GM12878 (cell line): Measurements from ENCODE around the gene ITPR2. TPM values are rescaled to one million over a fixed set of nuclear protein-coding genes. Genes with fewer than 3 reads are reported as not detected.

Experiments used
- ATF3 ChIP-seq: IDR thresholded peaks from 2 replicates; pipeline ENCODE4 v1.6.1; 2011; ENCODE audit warnings: low read depth, mild to moderate bottlenecking, low read length, moderate library complexity, borderline replicate concordance; ENCODE audit errors: extremely low read depth
- CBX3 ChIP-seq: fragments of 200-600 bp; sonication (generic); IDR thresholded peaks from 2 replicates; pipeline ENCODE4 v1.6.1; 2016; ENCODE audit warnings: low read depth, borderline replicate concordance
- E2F8 ChIP-seq: fragments of 450-650 bp; IDR thresholded peaks from 2 replicates; pipeline ENCODE4 v1.6.1; 2018; ENCODE audit warnings: mild to moderate bottlenecking, low read depth, moderate library complexity; ENCODE audit not compliant: partially characterized antibody
- ESRRA ChIP-seq: IDR thresholded peaks from 2 replicates; pipeline ENCODE4 v1.6.1; 2012; ENCODE audit warnings: mild to moderate bottlenecking, low read length, improper control_type of control experiment
- FOS ChIP-seq: IDR thresholded peaks from 3 replicates; pipeline ENCODE4 v1.6.1; 2011; ENCODE audit warnings: borderline replicate concordance; ENCODE audit not compliant: insufficient read length; ENCODE audit errors: extremely low read depth
- FOXM1 ChIP-seq: IDR thresholded peaks from 2 replicates; pipeline ENCODE4 v1.6.1; 2012; ENCODE audit warnings: low read depth, mild to moderate bottlenecking, inconsistent platforms, low read length, moderate library complexity
- HDGF ChIP-seq: fragments of 450-650 bp; IDR thresholded peaks from 2 replicates; pipeline ENCODE4 v1.6.1; 2016; ENCODE audit warnings: antibody characterized with exemption
- HSF1 ChIP-seq: fragments of 150-350 bp; IDR thresholded peaks from 2 replicates; pipeline ENCODE4 v1.6.1; 2014; ENCODE audit warnings: mild to moderate bottlenecking, low read depth, low read length
- KAT2A ChIP-seq: conservative IDR thresholded peaks from 2 replicates; pipeline ENCODE4 v1.6.1; 2011; ENCODE audit warnings: low read depth, low read length; ENCODE audit not compliant: control insufficient read depth
- KDM1A ChIP-seq: fragments of 200-600 bp; sonication (generic); IDR thresholded peaks from 2 replicates; pipeline ENCODE4 v1.6.1; 2016; ENCODE audit warnings: borderline replicate concordance
- KLF5 ChIP-seq: fragments of 450-650 bp; IDR thresholded peaks from 2 replicates; pipeline ENCODE4 v1.6.1; 2014; ENCODE audit warnings: mild to moderate bottlenecking; ENCODE audit not compliant: partially characterized antibody
- LARP7 ChIP-seq: fragments of 450-650 bp; IDR thresholded peaks from 2 replicates; pipeline ENCODE4 v1.6.1; 2017; ENCODE audit warnings: mild to moderate bottlenecking
- MTA3 ChIP-seq: IDR thresholded peaks from 2 replicates; pipeline ENCODE4 v1.6.1; 2012; ENCODE audit warnings: low read length, inconsistent platforms, borderline replicate concordance
- NR2C2 ChIP-seq: IDR thresholded peaks from 2 replicates; pipeline ENCODE4 v1.6.1; 2011; ENCODE audit warnings: borderline replicate concordance, low read depth; ENCODE audit not compliant: control insufficient read depth, insufficient read length
- NR2F1 ChIP-seq: fragments of 450-650 bp; conservative IDR thresholded peaks from 2 replicates; pipeline ENCODE4 v1.6.1; 2017; ENCODE audit warnings: mild to moderate bottlenecking
- PAX8 ChIP-seq: fragments of 450-650 bp; IDR thresholded peaks from 2 replicates; pipeline ENCODE4 v1.6.1; 2017; ENCODE audit warnings: mild to moderate bottlenecking, moderate library complexity
- PKNOX1 ChIP-seq: fragments of 450-650 bp; IDR thresholded peaks from 2 replicates; pipeline ENCODE4 v1.6.1; 2016; ENCODE audit warnings: mild to moderate bottlenecking
- POLR2A ChIP-seq: IDR thresholded peaks from 2 replicates; pipeline ENCODE4 v1.6.1; 2011; ENCODE audit warnings: low read depth, mild to moderate bottlenecking, low read length
- RELA ChIP-seq: fragments of 450-650 bp; IDR thresholded peaks from 2 replicates; pipeline ENCODE4 v1.8.0; 2014; ENCODE audit warnings: borderline replicate concordance; ENCODE audit not compliant: partially characterized antibody
- RELB ChIP-seq: fragments of 450-650 bp; IDR thresholded peaks from 2 replicates; pipeline ENCODE4 v1.6.1; 2017; ENCODE audit warnings: low read depth, mild to moderate bottlenecking, moderate library complexity
- RUNX3 ChIP-seq: IDR thresholded peaks from 2 replicates; pipeline ENCODE4 v1.6.1; 2012; ENCODE audit warnings: low read length, inconsistent platforms
- SIN3A ChIP-seq: IDR thresholded peaks from 2 replicates; pipeline ENCODE4 v1.6.1; 2012; ENCODE audit warnings: low read depth, low read length, improper control_type of control experiment
- SMAD5 ChIP-seq: IDR thresholded peaks from 2 replicates; pipeline ENCODE4 v1.6.1; 2016; ENCODE audit warnings: antibody characterized with exemption, low read depth
- STAT1 ChIP-seq: fragments of 450-650 bp; conservative IDR thresholded peaks from 2 replicates; pipeline ENCODE4 v1.6.1; 2014; ENCODE audit warnings: antibody characterized with exemption, mild to moderate bottlenecking
- ZNF622 ChIP-seq: fragments of 450-650 bp; IDR thresholded peaks from 2 replicates; pipeline ENCODE4 v1.6.1; 2017; ENCODE audit warnings: mild to moderate bottlenecking, inconsistent platforms
- polyA plus RNA-seq, 11 experiments: library from polyadenylated mRNA; depleted of rRNA in 4 of 11; unstranded in 6 of 11; stranded (reverse) in 5 of 11; fragments of >200 nt; fragmentation: Nextera tagmentation in 4 of 11; fragmentation: Illumina TruSeq in 1 of 11; extraction: Ambion mirVana in 4 of 11; extraction: Trizol in 1 of 11; gene quantifications; 1 replicate in 1 of 11; 2 replicates in 10 of 11; pipeline versions ENCODE4 v1.2.1 to v1.2.3, GENCODE V29; 2011 to 2016; ENCODE audit warnings: inconsistent platforms in 2 of 11, missing spikeins in 2 of 11, low read depth in 1 of 11
- total RNA-seq, 4 experiments: library from RNA; depleted of rRNA in 3 of 4; stranded (reverse); fragments of >200 nt in 3 of 4; fragmentation: Illumina TruSeq in 1 of 4; extraction: Trizol in 1 of 4; gene quantifications; 2 replicates each; pipeline versions ENCODE4 v1.2.1 to v1.2.3, GENCODE V29; 2013 to 2021

The ITPR2 gene
- total and polyA plus RNA-seq, 10 of the 15 experiments (the other 5 are each of a cell fraction or from before 2014, with no cell fraction given), result 7.5 to 76.2 (median 47.1) TPM

GRCh38 chr12:26750531-26751175, 82.3 kb downstream of the ITPR2 start (continued):
- TF ChIP-seq HSF1 (no peak), STAT1 (no peak), NR2C2 (no peak), FOS (no peak), FOXM1 (0 out of 2 replicates have a peak, but pooled peaks have one; percentile 48), RELA (no peak), SMAD5 (no peak), ZNF622 (no peak), NR2F1 (no peak), RELB (no peak), POLR2A (no peak), MTA3 (no peak), SIN3A (no peak), RUNX3 (peak; percentile 36; the same call in 1 of the 2 replicates), HDGF (peak; percentile 73; the same call in 1 of the 2 replicates), ATF3 (no peak), KAT2A (no peak), ESRRA (no peak), KLF5 (no peak), LARP7 (no peak), KDM1A (no peak), E2F8 (no peak), PAX8 (no peak), CBX3 (no peak), PKNOX1 (peak; percentile 10; the same call in 1 of the 2 replicates)
